GM10847 (cell line): Measurements from ENCODE around the gene DHRS12.

Experiments
- POLR2A ChIP-seq: IDR thresholded peaks from 2 replicates; pipeline ENCODE4 v1.6.1; 2011; ENCODE audit not compliant: insufficient read length; ENCODE audit errors: extremely low read depth

The DHRS12 gene

GRCh38 chr13:51782026-51782710 lies 21.8 kb downstream of the DHRS12 start:
- no peak for TF ChIP-seq POLR2A

DNA sequence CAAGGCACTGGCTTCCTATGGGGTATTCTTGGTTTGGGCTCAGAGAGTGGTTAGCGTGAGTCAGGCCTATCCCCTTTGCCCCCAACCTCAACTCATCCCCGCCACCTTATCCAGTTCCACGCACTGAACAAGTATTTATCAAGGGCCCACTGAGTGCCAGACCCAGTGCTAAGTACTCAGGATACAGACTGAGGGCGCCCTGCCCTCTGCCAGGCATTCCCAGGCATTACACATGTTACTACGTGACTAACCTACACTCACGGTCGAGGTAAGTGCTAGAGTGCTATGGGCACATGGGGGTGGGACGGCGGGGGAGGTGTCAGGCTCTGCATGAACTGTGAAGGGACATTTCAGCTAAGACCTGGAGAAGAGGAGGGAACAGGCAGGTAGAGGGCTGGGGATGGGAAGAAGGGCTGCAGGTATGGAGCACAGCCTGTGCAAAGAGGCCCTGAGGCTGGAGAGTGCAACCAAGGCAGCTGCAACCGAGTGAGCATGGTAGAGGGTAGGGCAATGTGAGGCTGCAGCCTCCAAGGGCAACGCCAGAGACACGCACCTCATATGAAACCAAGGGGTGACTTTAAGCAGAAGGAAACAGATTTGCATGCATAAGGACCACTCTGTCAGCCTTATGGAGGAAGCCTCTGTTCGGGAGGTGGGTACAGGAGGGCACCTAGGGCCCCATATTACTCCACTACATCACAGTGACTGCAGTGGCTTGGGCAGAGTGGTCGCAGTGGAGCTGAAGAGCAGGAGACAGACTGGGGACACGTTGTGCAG lies 22.5 kb downstream of the DHRS12 start:
- TF ChIP-seq POLR2A, result no peak

DNA sequence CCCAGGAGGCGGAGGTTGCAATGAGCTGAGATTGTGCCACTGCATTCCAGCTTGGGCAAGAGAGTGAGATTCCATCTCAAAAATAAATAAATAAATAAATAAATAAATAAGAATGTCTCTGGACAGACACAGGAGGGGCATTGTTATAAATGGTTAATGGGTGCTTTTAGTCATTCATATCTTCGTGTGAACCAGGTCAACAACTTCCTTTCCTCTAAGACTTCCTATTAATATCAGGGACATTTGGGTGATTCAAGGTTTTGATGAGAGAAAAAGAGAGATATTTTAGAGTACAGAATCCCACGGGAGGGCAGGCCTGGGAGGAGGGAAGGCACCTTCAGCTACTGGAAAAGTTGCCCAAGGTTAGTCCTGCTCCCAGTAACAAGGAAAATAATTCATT lies 23.9 kb downstream of the DHRS12 start:
- TF ChIP-seq POLR2A, result no peak

- no peak for TF ChIP-seq POLR2A
These were observed 25.6 kb downstream of the DHRS12 start for GRCh38 chr13:51778392-51778791.

GRCh38 chr13:51777921-51778320 lies 26.0 kb downstream of the DHRS12 start:
- no peak for TF ChIP-seq POLR2A

- no peak for TF ChIP-seq POLR2A
These were observed 27.8 kb downstream of the DHRS12 start for GRCh38 chr13:51776179-51776578.

DNA sequence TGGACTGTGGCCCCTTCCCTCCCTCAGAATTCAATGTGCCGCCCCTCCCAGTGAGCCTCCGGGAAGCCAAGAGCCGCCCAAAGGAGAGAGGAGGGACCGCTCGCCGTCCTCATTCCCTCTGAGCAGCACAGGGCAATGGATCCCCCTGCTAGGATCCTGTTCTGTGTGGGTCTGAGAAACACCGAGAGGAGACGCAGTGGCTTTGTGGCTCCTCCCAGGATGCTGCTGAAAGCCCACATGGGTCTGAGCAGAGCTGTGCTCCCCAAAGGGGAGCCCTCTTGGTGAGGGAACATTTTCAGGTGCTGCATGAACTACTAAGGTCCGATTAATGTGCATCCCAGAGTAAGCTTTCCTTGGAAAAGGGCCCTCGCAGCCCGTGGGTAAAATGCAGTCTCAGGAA lies 30.4 kb downstream of the DHRS12 start:
- TF ChIP-seq POLR2A, result no peak

- no peak for TF ChIP-seq POLR2A
These were observed 31.2 kb downstream of the DHRS12 start for GRCh38 chr13:51772781-51773180.

GRCh38 chr13:51772105-51772455 lies 31.9 kb downstream of the DHRS12 start:
- no peak for TF ChIP-seq POLR2A

- TF ChIP-seq POLR2A, result no peak
These were observed 32.4 kb downstream of the DHRS12 start for GRCh38 chr13:51771418-51772104.

DNA sequence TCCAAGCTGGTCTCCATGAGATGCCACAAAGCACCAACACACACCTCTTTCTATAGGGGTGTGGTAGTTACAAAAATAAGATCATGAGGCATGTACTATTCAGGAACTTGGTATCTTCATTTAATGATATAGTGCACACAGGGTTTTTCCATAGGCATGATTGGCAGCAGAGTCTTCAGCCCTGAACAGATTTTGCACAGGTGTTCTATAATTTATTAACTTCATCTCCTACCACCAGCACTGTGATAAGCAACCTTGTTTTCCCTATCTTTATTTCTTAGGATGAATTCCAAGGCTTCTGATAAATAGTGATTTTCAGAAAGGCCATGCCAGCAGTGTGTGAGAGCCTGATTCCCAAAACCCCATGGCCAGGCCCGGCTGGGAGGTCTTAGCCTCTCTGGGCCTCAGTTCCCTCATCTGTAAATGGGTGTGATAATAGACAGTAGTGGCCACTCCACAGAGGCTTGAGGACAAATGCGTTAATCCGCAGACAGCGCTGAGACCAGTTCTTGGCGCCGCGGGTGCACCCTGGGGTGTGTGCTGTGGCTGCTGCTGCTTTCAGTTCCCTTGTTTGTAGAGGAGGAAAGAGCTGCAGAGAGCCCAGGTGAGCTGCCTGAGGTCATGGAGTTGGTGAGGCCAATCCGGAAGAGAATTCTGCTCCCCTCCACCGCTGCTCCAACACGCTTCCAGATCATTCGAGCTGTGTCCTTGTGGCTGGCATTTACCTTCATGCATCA lies 33.1 kb downstream of the DHRS12 start:
- no peak for TF ChIP-seq POLR2A

DNA sequence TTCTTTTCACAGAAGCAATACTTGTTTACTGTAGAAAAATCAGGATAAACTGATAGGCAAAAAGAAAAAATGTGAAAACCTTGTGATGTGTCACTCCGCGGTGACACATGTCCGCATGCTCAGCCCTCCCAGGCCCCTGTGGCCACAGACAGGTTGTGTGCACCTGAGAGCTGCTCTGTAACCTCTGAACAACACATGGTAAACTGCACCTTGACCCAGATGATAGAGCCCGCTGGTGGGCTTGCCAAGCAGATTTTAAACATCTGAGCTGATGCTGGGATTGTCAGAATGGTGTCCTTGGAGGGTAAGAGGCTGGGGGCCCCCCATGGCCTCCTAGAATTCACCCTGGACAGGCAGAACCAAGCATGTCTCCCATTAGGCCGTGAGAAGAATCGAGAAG lies 33.8 kb downstream of the DHRS12 start:
- no peak for TF ChIP-seq POLR2A

DNA sequence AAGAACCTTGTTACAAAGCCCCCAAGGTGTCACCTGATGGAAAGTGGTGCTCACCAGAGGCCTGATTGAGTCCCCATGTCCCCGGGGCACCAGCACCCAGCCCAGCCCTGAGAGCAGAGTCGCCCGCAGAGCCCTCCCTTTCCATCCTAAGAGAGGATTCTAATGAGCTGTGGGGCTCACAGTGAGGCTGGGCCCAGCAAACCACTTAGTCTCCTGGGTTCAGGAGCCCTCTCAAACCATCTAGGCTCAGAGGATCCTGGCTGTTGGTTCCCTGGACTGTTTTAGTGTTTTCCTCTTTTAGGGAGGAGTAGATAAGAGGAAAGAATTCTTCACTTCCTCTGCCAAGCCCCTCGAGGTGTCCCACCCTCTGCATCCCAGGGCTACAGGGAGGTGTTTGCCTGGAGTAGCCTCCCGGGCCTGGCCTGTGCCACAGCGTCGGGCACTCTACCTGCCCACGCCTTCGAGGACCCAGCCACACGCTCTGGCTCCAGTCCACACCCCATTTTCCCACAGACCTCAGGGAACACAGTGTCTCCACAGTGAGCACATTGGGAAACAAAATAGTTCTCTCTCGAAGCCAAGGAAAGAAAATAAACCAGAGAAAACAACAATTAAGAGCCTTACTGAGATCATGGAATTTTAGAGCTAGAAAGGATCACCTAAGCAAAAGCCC lies 34.4 kb downstream of the DHRS12 start:
- no peak for TF ChIP-seq POLR2A

GRCh38 chr13:51768976-51769375 lies 35.0 kb downstream of the DHRS12 start:
- no peak for TF ChIP-seq POLR2A

DNA sequence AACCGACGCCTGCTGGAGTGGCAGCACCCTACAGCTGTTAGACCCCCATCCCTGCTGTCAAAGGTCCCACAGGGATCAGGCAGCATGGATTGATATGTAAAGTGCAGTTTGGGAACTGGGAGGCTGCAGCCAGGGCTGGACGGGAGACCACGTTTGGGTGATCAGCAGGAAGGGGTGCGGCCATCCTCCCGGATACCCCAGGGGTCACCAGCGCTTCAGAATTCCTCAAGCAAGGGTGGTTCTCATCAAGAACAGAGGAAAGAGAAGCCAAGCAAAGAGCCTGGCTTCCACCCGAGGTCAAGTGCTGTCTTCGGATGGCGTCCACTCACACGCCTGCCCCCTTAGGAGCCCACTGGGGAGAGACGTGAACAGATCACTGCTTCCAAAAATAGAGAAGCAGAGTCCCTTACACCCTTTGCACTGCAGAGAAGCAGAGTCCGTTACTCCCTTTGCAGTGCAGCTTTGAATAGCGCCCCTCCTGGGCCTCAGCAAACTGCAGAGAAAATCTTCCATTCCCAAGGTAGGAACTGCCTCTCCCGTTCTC lies 35.5 kb downstream of the DHRS12 start:
- TF ChIP-seq POLR2A, result no peak
